Vagina (tissue), 2 donors: Measurements from ENCODE around the gene SEC22C. TPM values are rescaled to one million over a fixed set of nuclear protein-coding genes. Genes with fewer than 3 reads are reported as not detected.

ENCODE experiments used
- DNase-seq, 2 donors: peaks; one replicate each; pipeline ENCODE4 v3.0.0-alpha.2; 2017; ENCODE audit errors: extremely low spot score in 2 of 2
- H3K27ac ChIP-seq: fragments of 200-600 bp; sonication (generic); one replicate; pipeline ENCODE4 v1.5.1; 2019
- H3K27me3 ChIP-seq: fragments of 200-600 bp; sonication (generic); one replicate; pipeline ENCODE4 v1.5.1; 2019
- H3K36me3 ChIP-seq, 2 donors: fragments of 200-600 bp; sonication (generic); one replicate each; pipeline ENCODE4 v1.5.1; 2017 to 2019
- H3K4me1 ChIP-seq: fragments of 200-600 bp; sonication (generic); one replicate; pipeline ENCODE4 v1.5.1; 2019
- H3K4me3 ChIP-seq, 2 donors: fragments of 200-600 bp; sonication (generic); 1 replicate in 1 of 2; 2 replicates in 1 of 2; pipeline ENCODE4 v1.5.1; 2016 to 2019
- H3K9me3 ChIP-seq: fragments of 200-600 bp; sonication (generic); one replicate; pipeline ENCODE4 v1.5.1; 2019
- CTCF ChIP-seq, 3 experiments: fragments of 450-650 bp in 2 of 3; fragments of 200-600 bp in 1 of 3; sonication (generic) in 1 of 3; IDR thresholded peaks; one replicate each; pipeline ENCODE4 v1.5.1; 2017 to 2019; ENCODE audit warnings: antibody characterized with exemption in 3 of 3, mild to moderate bottlenecking in 2 of 3, moderate library complexity in 2 of 3
- POLR2A ChIP-seq, 2 donors: fragments of 450-650 bp; IDR thresholded peaks; one replicate each; pipeline ENCODE4 v1.6.1; 2017; ENCODE audit warnings: antibody characterized with exemption in 2 of 2, mild to moderate bottlenecking in 2 of 2, moderate library complexity in 2 of 2
- POLR2AphosphoS5 ChIP-seq, 2 donors: sonication (generic); formaldehyde crosslinking; IDR thresholded peaks; one replicate each; pipeline ENCODE4 v1.9.0; 2017; ENCODE audit warnings: antibody characterized with exemption in 2 of 2, mild to moderate bottlenecking in 2 of 2, low read depth in 1 of 2; ENCODE audit not compliant: insufficient read depth in 1 of 2
- intact Hi-C: fragments of 100-400 bp; cut with DNase I; formaldehyde crosslinking; loops from one replicate; pipeline ENCODE4 v1.15.1; 2023
- total RNA-seq: library from RNA; depleted of rRNA; stranded (reverse); fragments of >200 nt; gene quantifications from one replicate; pipeline ENCODE4 v1.2.3, GENCODE V29; 2016

SEC22C gene
- total RNA-seq, 1 donor from 2014 or later: 27.5 TPM

- DNase-seq: no peak
- intact Hi-C loops: no loop called here
- Histone ChIP-seq H3K27me3 (no peaks in the 10 kb centered on the region), H3K36me3 (no peaks in the 10 kb centered on the region), H3K4me1 (peaks cover 37% of the 10 kb centered on the region), H3K4me3 (no peak overlapping the region), H3K27ac (peak overlapping the region; percentile 81), H3K9me3 (no peaks in the 10 kb centered on the region)
- TF ChIP-seq CTCF (IDR thresholded peaks at IDR 0.05): no peak
- TF ChIP-seq POLR2AphosphoS5 (IDR thresholded peaks at IDR 0.05; ENCODE audit: insufficient read depth in 1 of 2, low read depth in 1 of 2): no peak
Observed at GRCh38 chr3:42515976-42516375, 65.8 kb downstream of the SEC22C start.

GRCh38 chr3:42515391-42515916 is 66.3 kb downstream of the SEC22C start:
- Histone ChIP-seq H3K4me1 (peaks cover 33% of the 10 kb centered on the region), H3K27ac (peak overlapping the region; percentile 60), H3K4me3 (no peak overlapping the region), H3K9me3 (no peaks in the 10 kb centered on the region), H3K27me3 (no peaks in the 10 kb centered on the region), H3K36me3 (no peaks in the 10 kb centered on the region)
- TF ChIP-seq POLR2A (IDR thresholded peaks at IDR 0.05): no peak
- no peak for TF ChIP-seq CTCF (IDR thresholded peaks at IDR 0.05)
- TF ChIP-seq POLR2AphosphoS5 (IDR thresholded peaks at IDR 0.05; ENCODE audit: insufficient read depth in 1 of 2, low read depth in 1 of 2): peak in 1 of 2 donors; percentile 57
- intact Hi-C loops: no loop called here
- peak in 1 of 2 donors; percentile 90 for DNase-seq

GRCh38 chr3:42514876-42515275 is 66.9 kb downstream of the SEC22C start:
- Histone ChIP-seq H3K4me1 (peaks cover 28% of the 10 kb centered on the region), H3K9me3 (no peaks in the 10 kb centered on the region), H3K27ac (peak overlapping the region; percentile 60), H3K4me3 (no peak overlapping the region), H3K27me3 (no peaks in the 10 kb centered on the region), H3K36me3 (no peaks in the 10 kb centered on the region)
- no peak for TF ChIP-seq POLR2A (IDR thresholded peaks at IDR 0.05)
- no peak for TF ChIP-seq CTCF (IDR thresholded peaks at IDR 0.05)
- no peak for TF ChIP-seq POLR2AphosphoS5 (IDR thresholded peaks at IDR 0.05; ENCODE audit: insufficient read depth in 1 of 2, low read depth in 1 of 2)
- intact Hi-C loops: no loop called here
- DNase-seq: no peak

GRCh38 chr3:42513521-42513920 is 68.2 kb downstream of the SEC22C start:
- H3K36me3 ChIP-seq: no peaks in the 10 kb centered on the region
- H3K27me3 ChIP-seq: no peaks in the 10 kb centered on the region
- peak overlapping the region; percentile 60 for H3K27ac ChIP-seq
- peaks cover 28% of the 10 kb centered on the region for H3K4me1 ChIP-seq
- H3K9me3 ChIP-seq: no peaks in the 10 kb centered on the region
- H3K4me3 ChIP-seq: no peak overlapping the region
- intact Hi-C loops: no loop called here
- no peak for DNase-seq
- TF ChIP-seq POLR2AphosphoS5 (IDR thresholded peaks at IDR 0.05; ENCODE audit: insufficient read depth in 1 of 2, low read depth in 1 of 2) (no peak), CTCF (IDR thresholded peaks at IDR 0.05) (no peak), POLR2A (IDR thresholded peaks at IDR 0.05) (no peak)

GRCh38 chr3:42513121-42513520 is 68.6 kb downstream of the SEC22C start:
- H3K27me3 ChIP-seq: no peaks in the 10 kb centered on the region
- no peaks in the 10 kb centered on the region for H3K9me3 ChIP-seq
- no peak overlapping the region for H3K27ac ChIP-seq
- intact Hi-C loops: no loop called here
- TF ChIP-seq POLR2AphosphoS5 (IDR thresholded peaks at IDR 0.05; ENCODE audit: insufficient read depth in 1 of 2, low read depth in 1 of 2): no peak
- TF ChIP-seq CTCF (IDR thresholded peaks at IDR 0.05): no peak
- TF ChIP-seq POLR2A (IDR thresholded peaks at IDR 0.05): no peak
- H3K36me3 ChIP-seq: no peaks in the 10 kb centered on the region
- peaks cover 28% of the 10 kb centered on the region for H3K4me1 ChIP-seq
- H3K4me3 ChIP-seq: no peak overlapping the region
- no peak for DNase-seq
